ENCODE measurements around the gene POLR2H. TPM values are rescaled to one million over a fixed set of nuclear protein-coding genes. Genes with fewer than 3 reads are reported as not detected.

Gene POLR2H
- total and polyA plus RNA-seq, 10 of the 15 experiments (the other 5 are each of a cell fraction or from before 2014, with no cell fraction given), result 74.2 to 357 (median 143) TPM

DNA sequence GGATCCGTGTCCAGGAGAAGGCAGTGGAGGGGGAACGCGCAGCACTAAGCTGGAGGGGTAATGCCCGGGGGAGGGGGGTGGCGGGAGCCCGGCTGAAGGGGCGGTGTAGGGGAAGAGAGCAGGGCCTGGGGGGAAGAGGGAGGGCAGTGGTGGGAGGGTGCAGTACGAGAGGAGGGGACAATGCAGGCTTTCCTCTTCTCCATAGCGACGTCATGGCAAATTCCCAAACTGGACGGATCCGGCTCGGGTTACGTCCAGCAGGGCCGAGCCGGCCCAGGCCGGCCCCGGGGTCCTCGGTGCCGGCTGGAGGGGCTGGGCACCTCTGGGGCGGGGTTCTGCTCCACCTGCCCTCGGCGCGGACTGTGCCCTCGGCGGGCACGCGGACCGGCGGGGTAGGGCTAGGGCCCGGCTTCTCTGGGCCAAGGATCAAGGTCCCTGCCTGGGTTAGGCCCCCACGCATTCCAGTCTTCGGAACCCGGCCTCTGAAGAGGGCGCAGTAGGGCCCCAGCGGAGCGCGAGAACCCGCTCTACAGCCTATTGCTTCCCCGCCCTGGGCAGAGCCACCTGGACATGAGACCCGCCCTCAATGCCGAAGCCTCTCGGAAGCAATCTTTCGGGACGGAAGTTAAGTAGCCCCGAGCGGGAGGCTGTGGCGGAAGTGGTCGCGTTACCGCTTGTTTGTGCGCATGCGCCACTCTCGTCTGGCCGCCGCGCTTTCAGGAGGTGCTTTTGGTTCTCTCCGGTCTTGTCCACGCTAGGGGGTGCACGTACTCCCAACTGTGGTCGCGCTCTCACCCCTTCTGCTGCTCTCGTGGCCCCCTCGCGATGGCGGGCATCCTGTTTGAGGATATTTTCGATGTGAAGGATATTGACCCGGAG is 1.4 kb downstream of the POLR2H start:
- H3K27ac ChIP-seq (ENCODE audit: control insufficient read depth, insufficient read depth), result peak overlapping the region; percentile 87
- peaks cover 10% of the 10 kb centered on the region for H3K4me1 ChIP-seq (ENCODE audit: control insufficient read depth, insufficient read depth, low read length)
- H3K4me2 ChIP-seq (ENCODE audit: control insufficient read depth, insufficient read depth), result peak overlapping the region; percentile 76
- H3K27me3 ChIP-seq (replicated peaks in 1 of 2; ENCODE audit: control insufficient read depth in 2 of 2, insufficient read depth in 2 of 2, low read length in 1 of 2), result no peaks in the 10 kb centered on the region; a peak in 1 of 4 replicates
- H3K36me3 ChIP-seq (ENCODE audit: control insufficient read depth in 2 of 2, insufficient read depth in 2 of 2, low read length in 1 of 2), result peaks cover 2 to 5% of the 10 kb centered on the region in 2 experiments; a peak in 1 of 4 replicates
- BruUV-seq (replicated peaks), result no TSS peak
- no peaks in the 10 kb centered on the region for H4K20me1 ChIP-seq (ENCODE audit: control insufficient read depth, insufficient read depth)
- H2AFZ ChIP-seq (ENCODE audit: control insufficient read depth, low read depth, low read length), result peak overlapping the region; percentile 84
- H3K9me3 ChIP-seq (replicated peaks; ENCODE audit: control insufficient read depth, insufficient read depth, low read length), result no peaks in the 10 kb centered on the region
- ChIA-PET POLR2A (interaction anchor here (0.5 to 1.0 kb wide), 4 partner anchors 29 to 79 kb away, joined by 3 to 4 read pairs (median 3); no protein-coding TSS in a partner anchor), RAD21 (ENCODE audit: unreplicated experiment) (interaction anchor here (0.9 to 1.4 kb wide), 2 partner anchors 9 to 106 kb away, joined by 3 to 7 read pairs; no protein-coding TSS in a partner anchor), SMC1A (ENCODE audit: uncharacterized antibody, unreplicated experiment) (interaction anchor here (1.7 kb wide), 1 partner anchor 9 kb away, joined by 6 read pairs; no protein-coding TSS in a partner anchor), CTCF (interaction anchor here (0.6 to 2.9 kb wide), 4 partner anchors 9 to 151 kb away, joined by 3 to 10 read pairs (median 4); no protein-coding TSS in a partner anchor)
- FAIRE-seq, result peak; percentile 99
- ATAC-seq, result peak; percentile 90
- peak overlapping the region; percentile 81 for H3K9ac ChIP-seq (ENCODE audit: control insufficient read depth, insufficient read depth, low read length)
- H3K79me2 ChIP-seq (ENCODE audit: control insufficient read depth, insufficient read depth, low read length), result peaks cover 20% of the 10 kb centered on the region
- intact Hi-C loops (cut with micrococcal nuclease; ENCODE audit: unreplicated experiment) (loop anchor here (5.0 kb wide), 1 partner anchor 46 kb away; no protein-coding TSS in a partner anchor), in situ Hi-C loops (cut with MboI) (no loop called here)
- H3K4me3 ChIP-seq, result peak overlapping the region; percentile 67
- 1% methylated on average over 60 of the region's 68 CpGs for WGBS (ENCODE audit: insufficient coverage, insufficient replicate concordance, low lambda C conversion rate, missing lambda C conversion rate)
- DNase-seq (ENCODE audit: low read depth, low spot score), result peak; percentile 94
- TF ChIP-seq IKZF2 (IDR thresholded peaks at IDR 0.05) (no peak), RAD51 (IDR thresholded peaks at IDR 0.05) (no peak), SMAD1 (IDR thresholded peaks at IDR 0.05; ENCODE audit: low read depth, partially characterized antibody) (peak; percentile 75), JUNB (IDR thresholded peaks at IDR 0.05) (no peak), CREB1 (IDR thresholded peaks at IDR 0.05; ENCODE audit: low read depth) (peak; percentile 70), SPI1 (IDR thresholded peaks at IDR 0.05; ENCODE audit: borderline replicate concordance, insufficient read depth, low read depth, low read length) (0 out of 2 replicates have a peak, but pooled peaks have one; percentile 10), POLR2A (IDR thresholded peaks at IDR 0.05; ENCODE audit: low read depth, low read length) (peak; percentile 91), EZH2 (IDR thresholded peaks at IDR 0.05; ENCODE audit: borderline replicate concordance, control insufficient read depth, low read depth, low read length) (no peak), DPF2 (IDR thresholded peaks at IDR 0.05) (0 out of 2 replicates have a peak, but pooled peaks have one; percentile 17), ETV6 (conservative IDR thresholded peaks at IDR 0.05 in 1 of 2, IDR thresholded peaks at IDR 0.05 in 1 of 2; ENCODE audit: borderline replicate concordance in 1 of 2, low read depth in 1 of 2) (peak in 1 of 2 experiments; percentile 27; a peak in 1 of 4 replicates), ZZZ3 (IDR thresholded peaks at IDR 0.05; ENCODE audit: control insufficient read depth, insufficient read length, low read depth) (no peak), PAX8 (IDR thresholded peaks at IDR 0.05) (no peak), MEF2B (IDR thresholded peaks at IDR 0.05; ENCODE audit: partially characterized antibody, poor library complexity, severe bottlenecking) (no peak), BCL11A (IDR thresholded peaks at IDR 0.05; ENCODE audit: low read depth, low read length) (no peak), SMARCA5 (IDR thresholded peaks at IDR 0.05) (peak; percentile 76; the same call in 1 of the 2 replicates), SIX5 (IDR thresholded peaks at IDR 0.05; ENCODE audit: low read depth, low read length, severe bottlenecking) (peak; percentile 63), NBN (IDR thresholded peaks at IDR 0.05) (peak; percentile 92), RUNX3 (IDR thresholded peaks at IDR 0.05; ENCODE audit: low read length) (peak; percentile 90)
- TF ChIP-seq, protein P1, sequence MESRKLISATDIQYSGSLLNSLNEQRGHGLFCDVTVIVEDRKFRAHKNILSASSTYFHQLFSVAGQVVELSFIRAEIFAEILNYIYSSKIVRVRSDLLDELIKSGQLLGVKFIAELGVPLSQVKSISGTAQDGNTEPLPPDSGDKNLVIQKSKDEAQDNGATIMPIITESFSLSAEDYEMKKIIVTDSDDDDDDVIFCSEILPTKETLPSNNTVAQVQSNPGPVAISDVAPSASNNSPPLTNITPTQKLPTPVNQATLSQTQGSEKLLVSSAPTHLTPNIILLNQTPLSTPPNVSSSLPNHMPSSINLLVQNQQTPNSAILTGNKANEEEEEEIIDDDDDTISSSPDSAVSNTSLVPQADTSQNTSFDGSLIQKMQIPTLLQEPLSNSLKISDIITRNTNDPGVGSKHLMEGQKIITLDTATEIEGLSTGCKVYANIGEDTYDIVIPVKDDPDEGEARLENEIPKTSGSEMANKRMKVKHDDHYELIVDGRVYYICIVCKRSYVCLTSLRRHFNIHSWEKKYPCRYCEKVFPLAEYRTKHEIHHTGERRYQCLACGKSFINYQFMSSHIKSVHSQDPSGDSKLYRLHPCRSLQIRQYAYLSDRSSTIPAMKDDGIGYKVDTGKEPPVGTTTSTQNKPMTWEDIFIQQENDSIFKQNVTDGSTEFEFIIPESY (IDR thresholded peaks at IDR 0.05), result no peak
- TF ChIP-seq, protein P2, sequence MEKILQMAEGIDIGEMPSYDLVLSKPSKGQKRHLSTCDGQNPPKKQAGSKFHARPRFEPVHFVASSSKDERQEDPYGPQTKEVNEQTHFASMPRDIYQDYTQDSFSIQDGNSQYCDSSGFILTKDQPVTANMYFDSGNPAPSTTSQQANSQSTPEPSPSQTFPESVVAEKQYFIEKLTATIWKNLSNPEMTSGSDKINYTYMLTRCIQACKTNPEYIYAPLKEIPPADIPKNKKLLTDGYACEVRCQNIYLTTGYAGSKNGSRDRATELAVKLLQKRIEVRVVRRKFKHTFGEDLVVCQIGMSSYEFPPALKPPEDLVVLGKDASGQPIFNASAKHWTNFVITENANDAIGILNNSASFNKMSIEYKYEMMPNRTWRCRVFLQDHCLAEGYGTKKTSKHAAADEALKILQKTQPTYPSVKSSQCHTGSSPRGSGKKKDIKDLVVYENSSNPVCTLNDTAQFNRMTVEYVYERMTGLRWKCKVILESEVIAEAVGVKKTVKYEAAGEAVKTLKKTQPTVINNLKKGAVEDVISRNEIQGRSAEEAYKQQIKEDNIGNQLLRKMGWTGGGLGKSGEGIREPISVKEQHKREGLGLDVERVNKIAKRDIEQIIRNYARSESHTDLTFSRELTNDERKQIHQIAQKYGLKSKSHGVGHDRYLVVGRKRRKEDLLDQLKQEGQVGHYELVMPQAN (conservative IDR thresholded peaks at IDR 0.05), result peak; percentile 41; the same call in 1 of the 2 replicates

Measured in GM12878 (cell line).